SK-N-SH treated with all-trans-retinoic acid at 6 μM for 48 hours (cell line): ENCODE results near the gene ZNRF2.

ENCODE experiments used
- ATAC-seq: fragments of 200-7000 bp; cut with Tn5 transposase; 3 replicates; pipeline ENCODE4 v1.9.1; 2020; ENCODE audit warnings: mild to moderate bottlenecking, moderate library complexity
- ARNTL ChIP-seq: fragments of 450-650 bp; formaldehyde crosslinking; IDR thresholded peaks from 2 replicates; pipeline ENCODE4 v1.5.0; 2020; ENCODE audit warnings: low read depth, mild to moderate bottlenecking, moderate library complexity, borderline replicate concordance
- BACH2 ChIP-seq: fragments of 250-450 bp; sonication (Bioruptor Pico); IDR thresholded peaks from 2 replicates; pipeline ENCODE4 v1.9.0; 2021; ENCODE audit warnings: mild to moderate bottlenecking, borderline replicate concordance
- CREB5 ChIP-seq: fragments of 250-450 bp; sonication (Bioruptor Pico); IDR thresholded peaks from 2 replicates; pipeline ENCODE4 v1.5.1; 2020; ENCODE audit warnings: low read depth, mild to moderate bottlenecking, moderate library complexity
- CSDC2 ChIP-seq: fragments of 250-450 bp; sonication (Bioruptor Pico); IDR thresholded peaks from 2 replicates; pipeline ENCODE4 v1.5.0; 2020; ENCODE audit warnings: mild to moderate bottlenecking, moderate library complexity
- CSRNP3 ChIP-seq: fragments of 250-450 bp; sonication (Bioruptor Pico); IDR thresholded peaks from 2 replicates; pipeline ENCODE4 v1.5.1; 2021; ENCODE audit warnings: mild to moderate bottlenecking, moderate library complexity
- ESRRG ChIP-seq: fragments of 250-450 bp; sonication (Bioruptor Pico); IDR thresholded peaks from 2 replicates; pipeline ENCODE4 v1.6.1; 2021; ENCODE audit warnings: mild to moderate bottlenecking
- GLIS3 ChIP-seq: fragments of 250-450 bp; sonication (Bioruptor Pico); IDR thresholded peaks from 2 replicates; pipeline ENCODE4 v1.5.0; 2020; ENCODE audit warnings: mild to moderate bottlenecking, moderate library complexity
- ISL1 ChIP-seq: fragments of 250-450 bp; sonication (Bioruptor Pico); IDR thresholded peaks from 2 replicates; pipeline ENCODE4 v2.1.2; 2022; ENCODE audit warnings: mild to moderate bottlenecking, moderate library complexity
- OSR1 ChIP-seq: fragments of 250-450 bp; sonication (Bioruptor Pico); IDR thresholded peaks from 2 replicates; pipeline ENCODE4 v1.8.0; 2022; ENCODE audit warnings: moderate library complexity, mild to moderate bottlenecking, inconsistent platforms
- PATZ1 ChIP-seq: fragments of 250-450 bp; sonication (Bioruptor Pico); IDR thresholded peaks from 2 replicates; pipeline ENCODE4 v1.8.0; 2020; ENCODE audit warnings: mild to moderate bottlenecking, moderate library complexity, borderline replicate concordance
- PPARA ChIP-seq: fragments of 250-450 bp; sonication (Bioruptor Pico); IDR thresholded peaks from 2 replicates; pipeline ENCODE4 v1.5.0; 2020; ENCODE audit warnings: mild to moderate bottlenecking, borderline replicate concordance
- RARB ChIP-seq: fragments of 250-450 bp; sonication (Bioruptor Pico); IDR thresholded peaks from 2 replicates; pipeline ENCODE4 v1.8.0; 2021; ENCODE audit warnings: mild to moderate bottlenecking, moderate library complexity
- SNAI2 ChIP-seq: fragments of 250-450 bp; sonication (Bioruptor Pico); IDR thresholded peaks from 2 replicates; pipeline ENCODE4 v1.5.0; 2020; ENCODE audit warnings: mild to moderate bottlenecking, moderate library complexity
- TCF4 ChIP-seq: fragments of 250-450 bp; sonication (Bioruptor Pico); IDR thresholded peaks from 2 replicates; pipeline ENCODE4 v1.8.0; 2021; ENCODE audit warnings: mild to moderate bottlenecking, moderate library complexity, borderline replicate concordance
- TOX ChIP-seq: fragments of 250-450 bp; sonication (Bioruptor Pico); IDR thresholded peaks from 2 replicates; pipeline ENCODE4 v1.8.0; 2021; ENCODE audit warnings: mild to moderate bottlenecking, moderate library complexity, borderline replicate concordance
- TSHZ2 ChIP-seq: fragments of 250-450 bp; sonication (Bioruptor Pico); IDR thresholded peaks from 2 replicates; pipeline ENCODE4 v1.5.0; 2020; ENCODE audit warnings: mild to moderate bottlenecking, moderate library complexity
- ZC3H10 ChIP-seq: fragments of 250-450 bp; sonication (Bioruptor Pico); IDR thresholded peaks from 2 replicates; pipeline ENCODE4 v1.5.1; 2021; ENCODE audit warnings: mild to moderate bottlenecking, moderate library complexity
- ZFP3 ChIP-seq: fragments of 250-450 bp; sonication (Bioruptor Pico); IDR thresholded peaks from 2 replicates; pipeline ENCODE4 v1.5.0; 2020; ENCODE audit warnings: mild to moderate bottlenecking, moderate library complexity
- ZFP30 ChIP-seq: fragments of 450-650 bp; formaldehyde crosslinking; IDR thresholded peaks from 2 replicates; pipeline ENCODE4 v1.5.0; 2022; ENCODE audit warnings: mild to moderate bottlenecking, moderate library complexity
- ZNF565 ChIP-seq: fragments of 450-650 bp; formaldehyde crosslinking; conservative IDR thresholded peaks from 2 replicates; pipeline ENCODE4 v1.5.0; 2020; ENCODE audit warnings: low read depth, mild to moderate bottlenecking, moderate library complexity
- ZNF70 ChIP-seq: fragments of 450-650 bp; formaldehyde crosslinking; IDR thresholded peaks from 2 replicates; pipeline ENCODE4 v1.5.0; 2020; ENCODE audit warnings: mild to moderate bottlenecking, moderate library complexity
- ZNF8 ChIP-seq: fragments of 450-650 bp; formaldehyde crosslinking; IDR thresholded peaks from 2 replicates; pipeline ENCODE4 v1.5.0; 2020; ENCODE audit warnings: mild to moderate bottlenecking, moderate library complexity
- TF ChIP-seq, protein P1 (sequence below): fragments of 250-450 bp; sonication (Bioruptor Pico); IDR thresholded peaks from 2 replicates; pipeline ENCODE4 v1.8.0; 2021; ENCODE audit warnings: low read depth, mild to moderate bottlenecking, moderate library complexity, borderline replicate concordance

Gene ZNRF2

GRCh38 chr7:30390736-30391636 is 106.6 kb downstream of the ZNRF2 start:
- no peak for TF ChIP-seq SNAI2 (CRISPR knock-in tag)
- TF ChIP-seq ESRRG (CRISPR knock-in tag) = no peak
- no peak for TF ChIP-seq TCF4 (CRISPR knock-in tag)
- no peak for TF ChIP-seq ZNF565 (CRISPR knock-in tag)
- TF ChIP-seq ISL1 (CRISPR knock-in tag) = no peak
- TF ChIP-seq ZNF8 = no peak
- TF ChIP-seq, protein P1, sequence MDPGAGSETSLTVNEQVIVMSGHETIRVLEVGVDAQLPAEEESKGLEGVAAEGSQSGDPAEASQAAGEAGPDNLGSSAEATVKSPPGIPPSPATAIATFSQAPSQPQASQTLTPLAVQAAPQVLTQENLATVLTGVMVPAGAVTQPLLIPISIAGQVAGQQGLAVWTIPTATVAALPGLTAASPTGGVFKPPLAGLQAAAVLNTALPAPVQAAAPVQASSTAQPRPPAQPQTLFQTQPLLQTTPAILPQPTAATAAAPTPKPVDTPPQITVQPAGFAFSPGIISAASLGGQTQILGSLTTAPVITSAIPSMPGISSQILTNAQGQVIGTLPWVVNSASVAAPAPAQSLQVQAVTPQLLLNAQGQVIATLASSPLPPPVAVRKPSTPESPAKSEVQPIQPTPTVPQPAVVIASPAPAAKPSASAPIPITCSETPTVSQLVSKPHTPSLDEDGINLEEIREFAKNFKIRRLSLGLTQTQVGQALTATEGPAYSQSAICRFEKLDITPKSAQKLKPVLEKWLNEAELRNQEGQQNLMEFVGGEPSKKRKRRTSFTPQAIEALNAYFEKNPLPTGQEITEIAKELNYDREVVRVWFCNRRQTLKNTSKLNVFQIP (CRISPR knock-in tag) = no peak
- no peak for ATAC-seq

DNA sequence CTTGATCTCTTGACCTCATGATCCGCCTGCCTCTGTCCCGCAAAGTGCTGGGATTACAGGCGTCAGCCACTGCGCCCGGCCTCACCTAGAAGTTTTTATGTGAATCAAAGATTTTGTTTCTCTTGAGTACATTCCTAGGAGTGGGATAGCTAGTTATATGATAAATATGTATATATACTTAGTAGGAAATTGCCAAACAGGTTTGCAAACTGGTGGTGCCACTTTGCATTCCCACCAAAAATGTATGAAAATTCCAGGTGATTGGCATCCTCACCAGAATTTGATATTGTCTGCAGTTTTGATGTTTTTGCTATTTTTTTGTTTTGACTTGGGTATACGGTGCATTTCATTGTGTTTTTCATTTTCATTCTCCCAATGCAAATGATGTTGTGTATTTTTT is 107.4 kb downstream of the ZNRF2 start:
- ATAC-seq = no peak
- TF ChIP-seq CSDC2 (no peak), ZFP3 (CRISPR knock-in tag) (no peak), OSR1 (CRISPR knock-in tag) (no peak), PATZ1 (CRISPR knock-in tag) (no peak), ZNF70 (CRISPR knock-in tag) (no peak), ZC3H10 (no peak), TOX (CRISPR knock-in tag) (no peak), CREB5 (CRISPR knock-in tag) (no peak), SNAI2 (CRISPR knock-in tag) (no peak), ESRRG (CRISPR knock-in tag) (no peak), TCF4 (CRISPR knock-in tag) (no peak)
- TF ChIP-seq, protein P1 (CRISPR knock-in tag) = no peak

DNA sequence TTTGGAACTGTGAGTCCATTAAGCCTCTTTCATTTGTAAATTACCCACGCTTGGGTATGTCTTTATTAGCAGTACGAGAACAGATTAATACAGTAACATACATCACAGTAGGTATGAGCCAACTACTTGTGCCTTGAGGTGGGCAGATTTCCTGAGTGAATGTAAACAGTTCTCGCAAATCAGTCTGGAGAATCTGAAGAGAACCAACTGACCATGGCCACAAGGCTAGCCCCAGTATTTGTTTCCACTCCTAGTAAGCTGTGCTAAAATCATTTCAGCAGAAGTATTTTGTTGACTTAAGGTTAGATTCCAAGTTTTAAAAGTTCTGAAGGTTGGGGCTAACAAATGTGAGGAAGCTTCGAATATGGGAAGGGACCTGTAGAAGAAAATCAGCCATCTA is 111.3 kb downstream of the ZNRF2 start:
- no peak for ATAC-seq
- no peak for TF ChIP-seq ZFP3 (CRISPR knock-in tag)
- no peak for TF ChIP-seq ZFP30 (CRISPR knock-in tag)
- no peak for TF ChIP-seq ARNTL
- no peak for TF ChIP-seq TOX (CRISPR knock-in tag)
- no peak for TF ChIP-seq CSRNP3 (CRISPR knock-in tag)
- TF ChIP-seq ISL1 (CRISPR knock-in tag) = no peak
- TF ChIP-seq GLIS3 (CRISPR knock-in tag) = no peak
- no peak for TF ChIP-seq ESRRG (CRISPR knock-in tag)
- TF ChIP-seq PPARA = no peak
- TF ChIP-seq, protein P1 (CRISPR knock-in tag) = no peak
- no peak for TF ChIP-seq BACH2 (CRISPR knock-in tag)
- TF ChIP-seq RARB (CRISPR knock-in tag) = no peak
- no peak for TF ChIP-seq TSHZ2
- TF ChIP-seq ZNF70 (CRISPR knock-in tag) = no peak
